HK-2 (cell line): Measurements from ENCODE around the gene ATP8A1.

Experiments used
- DNase-seq: peaks from one replicate; pipeline ENCODE4 v3.0.0-alpha.2; 2018; ENCODE audit not compliant: unreplicated experiment

ATP8A1 gene

GRCh38 chr4:42570221-42570620 lies 86.7 kb downstream of the ATP8A1 start:
- DNase-seq = no peak

GRCh38 chr4:42568610-42569207 lies 88.2 kb downstream of the ATP8A1 start:
- DNase-seq = peak; percentile 37

- no peak for DNase-seq
Measured at GRCh38 chr4:42566835-42567234, 90.1 kb downstream of the ATP8A1 start.

GRCh38 chr4:42562016-42562415 lies 94.9 kb downstream of the ATP8A1 start:
- no peak for DNase-seq

- no peak for DNase-seq
Measured at GRCh38 chr4:42561031-42561430, 95.9 kb downstream of the ATP8A1 start.

- DNase-seq = no peak
Measured at GRCh38 chr4:42560467-42560861, 96.4 kb downstream of the ATP8A1 start.

GRCh38 chr4:42558156-42558555 lies 98.7 kb downstream of the ATP8A1 start:
- no peak for DNase-seq

- no peak for DNase-seq
Measured at GRCh38 chr4:42555828-42556227, 101.1 kb downstream of the ATP8A1 start.

GRCh38 chr4:42554072-42554471 lies 102.8 kb downstream of the ATP8A1 start:
- DNase-seq = no peak

- no peak for DNase-seq
Measured at GRCh38 chr4:42549896-42550295, 107.0 kb downstream of the ATP8A1 start.

- DNase-seq = no peak
Measured at GRCh38 chr4:42547805-42548204, 109.1 kb downstream of the ATP8A1 start.

- no peak for DNase-seq
Measured at GRCh38 chr4:42543762-42544161, 113.1 kb downstream of the ATP8A1 start.

- no peak for DNase-seq
Measured at GRCh38 chr4:42543126-42543525, 113.8 kb downstream of the ATP8A1 start.

GRCh38 chr4:42541647-42542046 lies 115.3 kb downstream of the ATP8A1 start:
- DNase-seq = no peak

- DNase-seq = no peak
Measured at GRCh38 chr4:42533042-42533441, 123.9 kb downstream of the ATP8A1 start.

GRCh38 chr4:42531341-42532030 lies 125.4 kb downstream of the ATP8A1 start:
- DNase-seq = no peak

GRCh38 chr4:42523066-42523718 lies 133.7 kb downstream of the ATP8A1 start:
- no peak for DNase-seq

GRCh38 chr4:42519803-42520417 lies 137.0 kb downstream of the ATP8A1 start:
- DNase-seq = peak; percentile 43

GRCh38 chr4:42515156-42515884 lies 141.6 kb downstream of the ATP8A1 start:
- no peak for DNase-seq

GRCh38 chr4:42513748-42514492 lies 143.0 kb downstream of the ATP8A1 start:
- DNase-seq = no peak

GRCh38 chr4:42512226-42512625 lies 144.7 kb downstream of the ATP8A1 start:
- no peak for DNase-seq
